MV-4-11 (cell line): Measurements from ENCODE around the gene TP53AIP1.

Experiments used
- DNase-seq: peaks from one replicate; lab custom pipeline; 2025; lab: John Stamatoyannopoulos, UW

TP53AIP1 gene

GRCh38 chr11:128943428-128943976 is 831 bp upstream of the TP53AIP1 start:
- no peak for DNase-seq

- no peak for DNase-seq
Measured at GRCh38 chr11:128942272-128942612, 429 bp downstream of the TP53AIP1 start.

GRCh38 chr11:128941573-128942271 is 949 bp downstream of the TP53AIP1 start:
- DNase-seq = no peak

- DNase-seq = no peak
Measured at GRCh38 chr11:128941110-128941509, 1.6 kb downstream of the TP53AIP1 start.

- no peak for DNase-seq
Measured at GRCh38 chr11:128940603-128941002, 2.1 kb downstream of the TP53AIP1 start.

- no peak for DNase-seq
Measured at GRCh38 chr11:128940156-128940555, 2.5 kb downstream of the TP53AIP1 start.

- no peak for DNase-seq
Measured at GRCh38 chr11:128939591-128939990, 3.1 kb downstream of the TP53AIP1 start.

- DNase-seq = no peak
Measured at GRCh38 chr11:128938156-128938885, 4.3 kb downstream of the TP53AIP1 start.

GRCh38 chr11:128937480-128937879 is 5.2 kb downstream of the TP53AIP1 start:
- no peak for DNase-seq

GRCh38 chr11:128936606-128937251 is 5.9 kb downstream of the TP53AIP1 start:
- no peak for DNase-seq

GRCh38 chr11:128934926-128935325 is 7.7 kb downstream of the TP53AIP1 start:
- DNase-seq = no peak

- no peak for DNase-seq
Measured at GRCh38 chr11:128934351-128934750, 8.3 kb downstream of the TP53AIP1 start.

- no peak for DNase-seq
Measured at GRCh38 chr11:128933481-128934178, 9.0 kb downstream of the TP53AIP1 start.

- no peak for DNase-seq
Measured at GRCh38 chr11:128931668-128932067, 11.0 kb downstream of the TP53AIP1 start.

GRCh38 chr11:128931066-128931465 is 11.6 kb downstream of the TP53AIP1 start:
- DNase-seq = no peak

GRCh38 chr11:128929991-128930390 is 12.7 kb downstream of the TP53AIP1 start:
- DNase-seq = no peak

- no peak for DNase-seq
Measured at GRCh38 chr11:128929468-128929867, 13.2 kb downstream of the TP53AIP1 start.

GRCh38 chr11:128928400-128928799 is 14.3 kb downstream of the TP53AIP1 start:
- peak; percentile 22 for DNase-seq

GRCh38 chr11:128927683-128928336 is 14.9 kb downstream of the TP53AIP1 start:
- no peak for DNase-seq

- DNase-seq = no peak
Measured at GRCh38 chr11:128927108-128927461, 15.6 kb downstream of the TP53AIP1 start.

GRCh38 chr11:128926437-128927107 is 16.1 kb downstream of the TP53AIP1 start:
- no peak for DNase-seq
